Dedifferentiated amniotic fluid mesenchymal stem cell (primary cell): ENCODE measurements around the gene CCDC57.

Experiments
- DNase-seq: peaks from one replicate; pipeline ENCODE4 v3.0.0-alpha.2; 2016; ENCODE audit errors: extremely low spot score

The CCDC57 gene

DNA sequence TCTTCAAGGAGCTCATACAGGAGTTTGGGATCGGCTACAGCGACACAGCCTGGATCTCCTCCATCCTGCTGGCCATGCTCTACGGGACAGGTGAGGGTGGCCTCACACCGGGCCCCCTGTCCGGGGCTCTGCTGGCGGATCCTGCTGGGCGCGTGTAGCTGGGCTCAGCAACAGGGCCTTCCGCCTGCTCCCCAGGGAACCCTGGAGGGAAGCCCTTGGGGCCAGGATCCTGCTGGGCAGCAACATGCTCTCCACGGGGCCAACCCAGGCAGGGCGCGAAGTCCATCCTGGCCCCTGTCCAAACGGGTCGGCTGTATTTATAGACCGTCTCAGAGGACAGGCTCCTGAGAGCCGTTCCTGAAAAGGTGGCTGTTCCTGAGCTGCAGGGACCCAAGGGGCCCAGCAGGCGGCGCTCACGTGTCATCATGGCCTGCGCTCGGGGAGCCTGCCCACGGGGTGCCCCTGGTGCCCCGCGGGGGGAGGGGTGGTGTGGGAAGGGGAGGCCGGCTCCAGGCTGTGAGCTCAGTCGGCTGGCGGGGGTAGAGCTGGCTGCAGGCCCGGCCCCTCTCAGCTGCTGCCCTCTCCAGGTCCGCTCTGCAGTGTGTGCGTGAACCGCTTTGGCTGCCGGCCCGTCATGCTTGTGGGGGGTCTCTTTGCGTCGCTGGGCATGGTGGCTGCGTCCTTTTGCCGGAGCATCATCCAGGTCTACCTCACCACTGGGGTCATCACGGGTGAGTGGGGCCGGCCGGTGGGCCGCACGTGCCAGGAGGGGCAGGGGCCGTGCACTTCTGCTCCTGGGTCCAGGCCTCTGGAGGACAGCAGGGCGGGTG is 23.7 kb upstream of the CCDC57 start:
- no peak for DNase-seq

DNA sequence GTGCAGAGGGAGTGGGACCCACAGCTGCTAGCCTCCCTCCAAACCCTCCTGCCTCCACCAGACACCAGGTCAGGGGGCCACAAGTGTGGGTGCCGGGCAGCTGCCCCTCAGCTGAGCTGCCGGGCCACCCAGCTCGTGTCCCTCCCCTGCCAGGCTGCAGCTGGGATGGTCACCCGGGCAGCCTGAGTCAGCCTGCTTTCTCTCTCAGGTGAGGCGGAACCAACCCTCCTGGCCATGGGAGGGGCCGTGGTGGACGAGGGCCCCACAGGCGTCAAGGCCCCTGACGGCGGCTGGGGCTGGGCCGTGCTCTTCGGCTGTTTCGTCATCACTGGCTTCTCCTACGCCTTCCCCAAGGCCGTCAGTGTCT is 23.1 kb upstream of the CCDC57 start:
- DNase-seq: no peak

DNA sequence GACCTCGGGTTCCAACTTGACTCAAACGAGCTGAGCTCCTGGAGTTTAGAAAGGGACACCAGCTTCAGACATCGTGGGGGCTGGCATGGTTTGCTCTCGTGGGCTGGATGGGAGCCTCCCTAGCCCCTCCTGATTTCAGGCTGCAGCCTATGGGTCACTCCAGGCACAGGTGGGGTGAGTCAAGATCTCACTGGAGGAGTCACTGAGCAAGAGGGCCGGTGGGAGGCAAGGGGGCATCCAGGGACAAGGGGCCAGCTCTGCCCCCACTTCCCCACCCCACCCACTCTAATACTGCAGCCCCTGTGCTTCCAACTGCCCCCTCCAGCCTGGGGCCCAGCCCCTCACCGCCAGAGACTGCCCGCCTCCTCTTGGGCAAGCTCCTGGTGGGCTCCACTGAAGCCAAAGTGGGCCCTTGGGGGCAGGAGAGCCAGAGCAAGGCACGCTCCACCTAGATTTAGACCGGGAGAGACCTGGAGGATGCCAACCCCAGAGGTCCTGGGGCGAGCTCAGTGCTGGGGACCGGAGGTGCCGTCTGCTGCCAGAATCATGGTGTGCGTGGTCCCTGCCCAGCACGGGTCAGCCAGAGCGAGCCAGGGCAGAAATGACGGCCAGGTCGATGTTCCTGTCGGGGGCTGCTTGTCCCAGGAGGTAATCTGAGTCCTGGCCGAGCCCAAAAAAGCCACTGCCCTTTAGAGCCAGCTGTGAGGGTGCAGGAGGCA is 22.6 kb upstream of the CCDC57 start:
- DNase-seq: no peak

DNA sequence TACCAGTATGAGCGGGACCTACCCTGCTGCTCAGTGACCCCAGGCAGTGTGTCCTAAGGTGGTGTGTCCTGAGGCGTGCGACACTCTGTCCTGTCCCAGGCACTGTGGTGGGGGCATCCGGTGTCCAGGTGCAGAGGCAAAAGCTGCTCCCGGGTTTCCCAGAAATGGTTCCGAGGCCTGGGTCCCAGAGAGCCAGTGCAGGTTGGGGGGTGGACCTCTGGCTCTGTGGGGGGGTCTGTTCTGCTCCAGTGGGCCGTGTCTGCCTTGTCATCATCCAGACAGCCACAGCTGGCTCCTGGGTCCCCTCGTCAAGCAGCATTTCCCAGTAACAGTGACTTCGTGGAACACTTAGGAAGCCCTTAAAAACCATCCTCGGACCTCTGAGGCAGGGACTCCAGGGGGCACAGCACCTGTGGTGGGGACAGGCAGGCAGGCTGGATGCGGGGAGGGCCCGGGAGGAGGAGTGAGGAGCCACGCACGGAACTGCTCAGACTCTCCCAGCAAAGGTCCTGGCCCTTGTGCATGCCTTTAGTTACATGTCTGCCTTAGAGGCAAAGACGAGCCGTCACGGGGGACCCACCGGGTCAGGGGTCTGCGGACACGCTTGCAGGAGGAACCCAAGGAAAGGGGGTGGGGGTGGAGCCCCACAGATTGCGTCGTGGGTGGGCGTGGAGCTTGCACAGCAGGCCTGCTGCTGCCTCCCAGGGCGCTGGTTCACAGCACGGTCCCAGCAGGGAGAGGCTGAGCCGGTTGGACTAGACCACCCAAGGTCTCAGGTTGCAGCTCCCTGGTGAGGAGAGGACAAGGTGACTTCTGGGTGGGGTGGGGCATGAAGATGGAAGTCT is 21.8 kb upstream of the CCDC57 start:
- DNase-seq: no peak

DNA sequence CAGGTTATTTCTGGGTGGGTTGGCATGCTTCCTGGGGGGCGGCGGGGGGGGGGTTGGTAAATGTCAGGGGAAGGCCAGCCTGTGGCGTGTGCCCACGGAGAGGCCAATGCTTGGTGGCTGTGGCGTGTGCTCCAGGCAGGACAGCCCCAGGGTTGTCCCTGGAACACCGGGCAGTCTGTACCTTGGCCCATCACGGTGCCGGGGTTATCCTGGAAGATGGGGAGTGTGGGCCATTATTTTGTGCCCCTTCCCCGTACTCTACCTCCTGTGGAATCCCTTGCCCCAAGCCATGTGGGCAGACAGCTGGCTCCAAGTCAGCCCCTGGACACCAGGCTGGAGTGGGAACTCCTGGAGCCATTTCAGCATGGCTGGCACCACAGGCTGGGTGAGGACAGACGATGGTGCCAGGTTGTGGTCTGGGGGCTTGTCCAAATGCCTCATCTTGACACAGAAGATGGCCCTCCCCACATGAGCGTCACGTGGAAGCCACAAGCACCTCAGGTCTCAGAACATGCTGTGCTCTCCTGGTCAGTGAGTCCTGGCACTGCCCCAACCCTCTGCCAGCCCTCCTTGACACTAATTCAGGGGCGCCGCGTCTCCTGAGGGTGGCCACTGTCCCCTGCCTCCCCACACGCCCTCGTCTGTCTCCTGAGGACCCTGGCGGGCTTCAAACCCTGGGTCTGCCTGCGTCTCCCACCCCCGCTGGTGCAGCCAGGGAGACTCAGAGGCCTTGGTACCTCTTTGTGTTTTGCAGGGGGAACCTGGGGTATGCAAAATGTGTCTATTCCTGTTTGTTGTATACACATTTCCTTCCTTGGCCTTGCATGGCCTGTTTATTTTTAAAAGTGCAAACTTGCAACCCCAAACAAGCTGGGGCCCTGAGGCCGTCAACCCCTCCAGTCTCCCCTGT is 20.5 kb upstream of the CCDC57 start:
- no peak for DNase-seq

DNA sequence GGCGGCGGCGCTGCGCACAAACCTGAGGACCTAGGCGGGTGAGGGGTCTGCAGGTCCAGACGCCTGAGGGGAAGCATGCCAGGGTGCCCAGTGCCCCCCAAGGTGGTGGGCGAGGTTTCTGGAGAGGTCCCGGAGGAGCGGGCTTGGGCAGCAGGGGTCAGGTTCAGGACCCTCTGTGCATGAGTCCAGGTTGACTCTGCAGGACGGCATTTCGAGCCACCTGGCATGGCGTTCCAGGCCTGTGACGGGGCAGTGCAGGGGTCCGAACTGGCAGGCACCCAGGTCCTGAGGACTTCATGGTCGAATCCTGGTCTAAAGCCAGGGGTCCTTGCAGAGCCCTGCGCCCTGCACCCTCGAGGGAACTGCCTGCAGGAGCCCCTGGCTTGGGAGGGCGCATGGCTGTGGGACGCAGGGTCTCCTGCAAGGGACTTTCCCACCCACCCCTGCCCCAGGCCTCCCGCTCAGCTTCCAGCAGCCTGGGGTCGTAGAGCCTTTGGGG is 19.7 kb upstream of the CCDC57 start:
- no peak for DNase-seq

DNA sequence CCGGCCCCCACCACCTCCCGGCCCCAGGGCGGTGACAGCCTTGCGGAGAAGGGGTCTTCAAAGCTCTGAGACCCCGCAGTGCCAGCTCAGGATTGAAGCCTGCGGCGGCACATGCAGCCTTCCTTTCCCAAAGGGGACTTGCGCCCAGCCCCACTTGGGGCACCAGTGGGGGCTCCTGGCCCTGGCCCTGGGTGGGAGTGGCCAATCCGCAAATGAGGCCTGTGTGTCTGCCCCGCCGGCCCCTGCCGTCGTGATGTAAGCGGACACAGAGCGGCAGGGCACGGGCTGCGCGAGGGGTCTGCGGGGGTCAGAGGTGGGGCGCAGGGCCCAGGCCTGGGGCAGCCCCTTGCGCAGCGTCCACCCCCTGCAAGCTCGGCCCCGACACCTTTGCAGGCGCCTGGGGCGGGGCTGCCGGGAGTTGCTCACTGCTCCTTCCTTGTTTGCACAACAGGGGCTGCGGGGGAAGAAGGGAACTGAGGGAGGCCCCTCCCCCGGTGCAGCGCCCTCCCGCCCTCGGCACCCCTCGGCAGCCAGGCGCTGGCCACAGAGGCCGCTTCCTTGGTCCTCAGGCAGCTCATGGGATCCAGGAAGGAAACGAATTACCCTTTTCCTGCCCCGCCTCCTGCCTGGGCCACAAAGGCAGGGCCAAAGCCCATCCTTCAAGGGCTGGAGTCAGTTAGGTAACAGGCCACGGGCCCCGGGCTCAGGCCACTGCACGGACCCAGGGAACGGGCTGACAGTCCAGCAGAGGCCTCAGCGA is 19.1 kb upstream of the CCDC57 start:
- DNase-seq: no peak

DNA sequence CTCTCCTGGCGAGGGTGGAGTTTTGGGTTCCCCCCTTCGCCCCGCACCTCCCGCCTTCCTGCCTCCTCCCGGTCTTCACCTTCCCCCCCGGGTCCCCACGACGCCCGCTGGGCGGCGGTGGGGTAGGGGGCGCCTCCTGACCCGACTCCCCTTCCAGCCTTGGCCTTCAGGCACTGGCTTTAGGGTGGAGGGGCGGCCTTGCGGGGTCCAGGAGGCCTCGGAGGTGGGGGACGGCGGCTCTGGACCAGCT is 18.6 kb upstream of the CCDC57 start:
- no peak for DNase-seq

DNA sequence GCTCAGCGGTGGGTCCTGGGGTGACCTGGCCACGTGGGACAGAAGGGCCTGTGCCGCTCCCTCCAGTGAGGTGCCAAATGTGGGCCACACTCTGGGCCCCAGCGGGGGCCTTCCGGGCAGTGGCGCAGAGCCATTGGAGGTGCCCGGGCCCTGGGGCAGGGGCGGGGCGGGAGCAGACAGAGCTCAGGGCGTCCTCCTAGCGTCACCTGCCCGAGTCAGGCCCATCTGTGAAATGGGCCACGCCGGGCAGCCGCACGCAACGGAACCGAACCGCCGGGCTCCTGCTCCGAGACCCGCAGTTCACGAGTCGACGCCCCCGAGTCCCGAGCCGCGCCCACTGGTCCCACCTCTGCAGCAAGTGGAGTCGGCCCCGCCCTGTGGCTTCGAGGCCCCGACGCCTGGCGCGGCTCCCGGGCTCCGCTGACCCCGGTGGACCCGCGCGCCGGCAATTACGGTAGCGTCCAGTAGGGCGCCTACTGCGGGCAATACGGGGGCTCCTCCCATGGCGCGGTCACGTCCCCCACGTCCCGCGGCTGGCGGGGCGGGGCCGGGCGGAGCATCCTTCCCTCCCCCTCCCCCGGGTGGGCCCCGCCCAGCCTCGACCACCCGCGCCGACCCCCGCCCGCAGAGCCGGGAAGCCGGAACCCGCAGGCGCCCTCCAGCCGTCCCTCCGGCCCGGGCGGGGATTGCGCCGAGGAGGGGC is 18.1 kb upstream of the CCDC57 start:
- peak; percentile 75 for DNase-seq

DNA sequence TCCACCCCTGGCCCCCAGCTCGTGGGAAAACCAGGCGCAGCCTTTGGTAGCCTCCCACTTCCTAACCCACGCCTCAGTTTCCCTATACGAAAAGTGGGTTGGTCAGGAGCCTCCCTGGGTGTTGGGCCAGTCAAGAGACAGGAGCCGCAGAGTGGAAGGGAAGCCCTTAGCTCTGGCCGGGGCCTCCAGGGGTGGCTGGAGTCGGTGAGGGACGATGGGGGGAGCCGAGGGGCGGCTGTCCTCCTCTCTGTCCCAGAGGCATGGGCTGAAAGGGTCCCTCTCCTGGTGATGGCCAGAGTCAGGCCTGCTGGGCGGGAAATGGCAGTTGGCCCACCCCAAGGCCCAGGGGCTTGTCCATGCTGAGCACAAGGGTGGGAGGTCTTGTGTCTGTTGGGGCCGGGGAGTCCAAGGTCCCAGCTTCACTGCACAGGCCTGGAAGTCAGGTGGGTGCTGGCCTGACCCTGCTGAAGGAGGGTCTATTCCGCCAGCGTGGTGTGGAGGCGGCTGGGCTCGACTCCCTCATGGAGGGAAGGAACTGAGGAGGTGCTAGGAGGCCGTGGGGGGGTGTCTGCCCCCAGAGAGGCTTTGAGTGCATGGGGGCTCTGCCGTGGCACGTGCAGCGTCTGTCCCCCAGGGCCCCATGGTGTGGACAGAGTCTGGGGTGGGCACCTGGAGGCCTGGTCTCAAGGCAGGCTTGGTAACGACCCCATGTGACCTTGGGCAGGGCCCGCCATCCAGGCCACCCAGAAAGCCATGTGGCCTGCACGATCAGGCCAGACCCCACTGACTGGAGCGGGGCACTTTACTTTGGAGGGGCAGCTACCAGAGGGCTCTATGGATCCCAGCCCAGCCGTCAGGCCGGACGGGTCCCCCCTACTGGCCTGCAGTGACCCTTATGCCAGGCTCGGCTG is 17.3 kb upstream of the CCDC57 start:
- no peak for DNase-seq

DNA sequence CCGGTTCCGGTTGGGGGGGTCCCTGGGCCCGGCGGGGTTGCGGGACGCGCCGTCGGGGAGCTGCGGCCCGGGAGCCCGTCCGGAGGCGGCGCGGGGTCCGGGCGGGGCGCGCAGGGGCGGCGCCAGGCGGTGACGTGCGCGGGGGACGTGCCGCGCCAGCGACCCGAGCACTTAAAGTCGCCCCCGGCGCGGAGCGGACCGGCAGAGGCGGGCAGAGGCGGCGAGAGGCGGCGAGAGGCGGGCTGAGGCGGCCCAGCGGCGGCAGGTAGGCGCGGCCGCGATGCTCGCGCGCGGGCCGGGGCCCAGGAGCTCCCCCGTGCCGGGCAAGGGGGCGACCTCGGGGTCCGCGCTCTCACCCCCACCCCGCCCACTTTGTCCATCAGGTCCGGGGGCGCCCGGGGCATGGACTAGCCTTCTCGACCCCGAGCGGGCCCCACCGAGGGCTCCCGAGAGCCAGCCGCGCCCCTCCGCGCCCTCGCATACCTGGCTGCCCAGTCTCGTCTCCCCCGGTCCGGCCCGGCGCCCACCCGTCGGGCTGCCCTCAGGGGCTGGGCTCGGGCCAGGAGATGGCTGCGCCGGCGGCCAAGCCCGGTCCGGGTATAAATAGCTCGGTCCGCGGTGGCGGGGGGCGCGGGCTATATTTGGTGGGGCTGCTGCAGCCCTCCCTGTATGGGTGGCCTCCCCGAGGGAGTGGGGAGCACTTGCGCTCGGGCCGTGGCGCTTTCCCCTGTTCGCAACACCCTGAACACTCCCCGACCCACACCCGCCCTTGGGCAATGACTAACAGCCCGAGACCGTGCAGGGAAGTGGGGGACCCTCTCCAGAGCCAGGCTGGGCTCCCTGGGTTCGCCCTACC is 16.4 kb upstream of the CCDC57 start, which contains the start of gene SLC16A3:
TSS of gene SLC16A3 (plus strand) at position 201 of the 856 bp plus-strand sequence. CDS start 6,967 bp downstream, outside the sequence.
- peak; percentile 36 for DNase-seq

DNA sequence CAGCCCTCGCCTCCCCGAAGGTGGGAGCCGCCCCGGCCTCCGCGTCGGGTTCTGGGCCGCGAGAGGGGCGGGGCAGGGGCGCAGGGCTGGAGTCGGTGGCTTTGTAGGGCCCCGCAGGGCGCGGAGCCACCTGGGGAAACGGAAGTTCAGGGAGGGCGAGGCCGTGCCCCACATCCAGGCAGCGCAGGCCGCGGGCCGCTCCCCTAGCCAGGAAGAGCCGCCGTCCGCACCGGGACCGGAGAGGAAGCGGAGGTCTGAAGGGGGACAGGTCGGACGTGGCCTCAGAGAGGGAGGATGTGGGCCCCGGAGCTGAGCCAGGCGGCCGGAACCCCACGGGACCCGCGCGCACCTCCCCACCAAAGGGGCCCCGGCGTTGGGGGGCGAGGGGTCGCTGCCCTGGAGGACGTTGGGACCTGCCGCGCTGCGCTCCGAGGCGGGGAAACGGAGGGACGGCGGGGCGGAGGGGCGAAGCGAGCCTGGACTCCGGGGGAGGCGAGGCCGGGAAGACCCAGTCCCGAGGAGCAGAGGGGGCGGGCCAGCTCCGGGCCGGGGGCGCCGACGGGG is 15.7 kb upstream of the CCDC57 start:
- DNase-seq: no peak

DNA sequence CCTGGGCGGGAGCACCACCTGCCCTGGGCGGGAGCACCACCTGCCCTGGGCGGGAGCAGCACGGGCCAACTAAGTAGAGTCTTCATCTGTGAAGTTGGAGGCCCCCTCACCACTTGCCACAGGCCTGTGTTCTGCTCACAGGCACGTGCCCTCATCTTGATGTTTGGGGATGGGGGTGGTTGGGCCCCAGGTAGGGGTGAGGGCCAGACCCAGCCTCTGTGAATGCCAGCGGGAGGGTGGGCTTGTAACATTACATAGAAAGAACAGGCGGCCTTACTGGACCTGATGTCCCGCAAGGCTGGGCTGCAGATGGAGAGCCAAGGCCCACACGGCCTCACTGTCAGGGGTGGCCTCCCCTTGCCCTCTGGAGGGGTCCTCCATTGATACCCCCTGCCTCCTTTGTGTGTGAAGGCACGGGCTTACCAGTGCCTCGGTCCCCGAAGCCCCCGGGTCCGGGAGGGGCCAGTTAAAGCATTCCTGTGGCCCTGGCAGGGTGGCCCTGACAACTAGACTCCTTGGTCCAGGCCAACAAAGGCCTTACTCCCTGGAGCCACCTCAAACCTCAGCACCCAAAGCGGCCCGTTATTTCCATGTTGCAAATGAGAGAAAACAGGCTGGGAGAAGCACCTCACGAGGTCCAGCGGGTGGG is 15.1 kb upstream of the CCDC57 start:
- DNase-seq: no peak

DNA sequence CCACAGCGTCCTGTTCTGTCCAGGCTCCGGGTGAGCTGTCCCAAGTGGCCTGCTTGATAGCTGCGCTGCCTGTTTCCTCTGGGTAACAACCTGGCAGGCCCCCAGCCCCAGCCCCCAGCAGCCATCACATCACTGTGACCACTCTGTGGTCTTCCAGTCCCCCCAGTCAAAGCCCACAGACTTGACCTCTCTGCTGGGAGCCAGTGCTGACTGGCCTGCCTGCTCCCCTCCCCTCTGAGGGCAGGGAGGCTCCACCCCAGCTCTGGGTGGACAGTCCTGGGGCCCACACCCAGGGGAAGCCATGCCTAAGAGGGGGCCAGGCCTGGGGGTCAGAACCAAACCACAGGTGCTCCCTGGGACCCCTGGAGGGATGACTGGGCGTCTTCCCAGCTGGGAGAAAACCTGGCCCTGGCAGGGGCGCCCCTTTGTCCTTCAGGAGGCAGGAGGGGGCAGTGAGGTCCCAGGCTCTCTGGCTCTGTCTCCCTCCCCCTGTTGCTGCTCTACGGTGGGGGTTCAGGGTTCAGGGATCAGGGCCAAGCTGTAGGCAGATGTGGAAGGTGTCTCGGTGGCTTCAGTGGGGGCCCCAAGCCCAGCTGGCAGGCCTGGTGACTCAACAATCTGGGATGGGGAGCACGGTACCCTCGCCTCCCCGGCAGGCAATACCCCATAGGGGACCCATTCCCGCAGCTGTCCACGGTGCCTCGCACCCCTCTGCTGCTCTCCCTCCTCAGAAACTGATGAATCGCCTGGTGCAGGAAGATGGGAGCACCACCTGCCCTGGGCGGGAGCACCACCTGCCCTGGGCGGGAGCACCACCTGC is 14.4 kb upstream of the CCDC57 start:
- no peak for DNase-seq

DNA sequence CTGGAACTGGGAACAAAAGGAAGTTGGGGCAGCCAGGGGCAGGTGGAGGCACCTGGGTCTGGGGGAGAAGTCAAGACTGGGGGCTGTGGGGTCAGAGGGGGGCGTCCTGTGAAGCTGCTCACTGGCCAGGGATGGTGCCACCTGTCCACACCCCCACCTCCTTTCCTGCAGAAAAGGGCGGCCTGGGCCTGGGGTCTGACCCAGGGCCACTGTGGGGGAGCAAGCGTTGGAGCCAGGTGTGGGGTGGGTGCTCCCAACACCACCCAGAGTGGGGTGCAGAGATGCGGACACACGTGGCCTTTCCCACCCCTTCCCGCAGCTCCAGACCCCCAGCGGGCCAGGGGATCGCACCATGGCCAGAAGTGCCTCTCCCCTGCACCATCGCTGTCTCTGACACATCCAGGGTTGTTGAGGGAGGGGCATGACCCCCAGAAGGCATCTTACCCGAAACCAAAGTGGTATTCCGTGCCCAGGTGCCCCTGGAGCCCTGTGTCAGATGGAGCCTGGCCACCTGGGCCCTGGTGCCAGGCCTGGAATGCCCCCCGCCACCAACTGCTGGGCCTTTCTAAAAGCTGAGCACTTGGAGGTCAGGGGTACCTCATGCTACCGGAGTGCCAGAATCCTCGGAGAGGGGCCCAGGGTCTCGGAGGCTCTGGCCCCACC is 13.6 kb upstream of the CCDC57 start:
- no peak for DNase-seq
